Inflammatory macrophage treated with lipopolysaccharide for 1 hour (primary cell): Measurements from ENCODE around the gene SDHAF1.
A peak's percentile ranks its signal among the peaks of the same experiment; 100 is the strongest.

ENCODE experiments used
- DNase-seq, 2 donors: peaks; one replicate each; pipeline ENCODE4 v3.0.0-alpha.2; 2020 to 2022

The SDHAF1 gene

GRCh38 chr19:35987571-35987896, 7.5 kb upstream of the SDHAF1 start:
- no peak for DNase-seq

GRCh38 chr19:35988824-35989223, 6.2 kb upstream of the SDHAF1 start:
- no peak for DNase-seq

GRCh38 chr19:35990156-35990555, 4.8 kb upstream of the SDHAF1 start:
- DNase-seq: peak in 1 of 2 donors; percentile 58

- DNase-seq: no peak
These were observed 3.9 kb upstream of the SDHAF1 start for GRCh38 chr19:35990771-35991730.

- DNase-seq: no peak
These were observed 3.1 kb upstream of the SDHAF1 start for GRCh38 chr19:35991731-35992450.

GRCh38 chr19:35992907-35993765, 1.9 kb upstream of the SDHAF1 start:
- peak; percentile 30 to 75 for DNase-seq

- DNase-seq: peak in 1 of 2 donors; percentile 3
These were observed 927 bp upstream of the SDHAF1 start for GRCh38 chr19:35993923-35994598.

- DNase-seq: no peak
These were observed 1.8 kb downstream of the SDHAF1 start for GRCh38 chr19:35996777-35997176.

GRCh38 chr19:36001605-36002004, 6.6 kb downstream of the SDHAF1 start:
- no peak for DNase-seq

GRCh38 chr19:36003284-36003683, 8.3 kb downstream of the SDHAF1 start:
- no peak for DNase-seq

- no peak for DNase-seq
These were observed 12.0 kb downstream of the SDHAF1 start for GRCh38 chr19:36006955-36007354.

GRCh38 chr19:36008336-36008978, 13.5 kb downstream of the SDHAF1 start, which contains the start of gene SYNE4:
TSS of gene SYNE4 (minus strand) at chr19:36008813. CDS start at chr19:36008681, 132 bp downstream.
- no peak for DNase-seq

- DNase-seq: peak; percentile 25 to 42
These were observed 14.2 kb downstream of the SDHAF1 start for GRCh38 chr19:36009220-36009619.

GRCh38 chr19:36009633-36010379, 14.8 kb downstream of the SDHAF1 start:
- no peak for DNase-seq

GRCh38 chr19:36010402-36010801, 15.4 kb downstream of the SDHAF1 start:
- no peak for DNase-seq

GRCh38 chr19:36013280-36014011, 18.5 kb downstream of the SDHAF1 start:
- no peak for DNase-seq

GRCh38 chr19:36014012-36014924, 19.3 kb downstream of the SDHAF1 start, which contains the start of gene ALKBH6:
TSS of gene ALKBH6 (minus strand) at chr19:36014213. CDS start at chr19:36013397, 816 bp downstream.
- peak; percentile 100 for DNase-seq

- no peak for DNase-seq
These were observed 24.2 kb downstream of the SDHAF1 start for GRCh38 chr19:36019061-36019670.

- DNase-seq: no peak
These were observed 28.4 kb downstream of the SDHAF1 start for GRCh38 chr19:36023432-36023831.
